NCI-H82 (cell line): Measurements from ENCODE around the gene CDC42EP3.

Experiments used
- DNase-seq: peaks from one replicate; lab custom pipeline; 2025; lab: John Stamatoyannopoulos, UW

Gene CDC42EP3, protein sequence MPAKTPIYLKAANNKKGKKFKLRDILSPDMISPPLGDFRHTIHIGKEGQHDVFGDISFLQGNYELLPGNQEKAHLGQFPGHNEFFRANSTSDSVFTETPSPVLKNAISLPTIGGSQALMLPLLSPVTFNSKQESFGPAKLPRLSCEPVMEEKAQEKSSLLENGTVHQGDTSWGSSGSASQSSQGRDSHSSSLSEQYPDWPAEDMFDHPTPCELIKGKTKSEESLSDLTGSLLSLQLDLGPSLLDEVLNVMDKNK

DNA sequence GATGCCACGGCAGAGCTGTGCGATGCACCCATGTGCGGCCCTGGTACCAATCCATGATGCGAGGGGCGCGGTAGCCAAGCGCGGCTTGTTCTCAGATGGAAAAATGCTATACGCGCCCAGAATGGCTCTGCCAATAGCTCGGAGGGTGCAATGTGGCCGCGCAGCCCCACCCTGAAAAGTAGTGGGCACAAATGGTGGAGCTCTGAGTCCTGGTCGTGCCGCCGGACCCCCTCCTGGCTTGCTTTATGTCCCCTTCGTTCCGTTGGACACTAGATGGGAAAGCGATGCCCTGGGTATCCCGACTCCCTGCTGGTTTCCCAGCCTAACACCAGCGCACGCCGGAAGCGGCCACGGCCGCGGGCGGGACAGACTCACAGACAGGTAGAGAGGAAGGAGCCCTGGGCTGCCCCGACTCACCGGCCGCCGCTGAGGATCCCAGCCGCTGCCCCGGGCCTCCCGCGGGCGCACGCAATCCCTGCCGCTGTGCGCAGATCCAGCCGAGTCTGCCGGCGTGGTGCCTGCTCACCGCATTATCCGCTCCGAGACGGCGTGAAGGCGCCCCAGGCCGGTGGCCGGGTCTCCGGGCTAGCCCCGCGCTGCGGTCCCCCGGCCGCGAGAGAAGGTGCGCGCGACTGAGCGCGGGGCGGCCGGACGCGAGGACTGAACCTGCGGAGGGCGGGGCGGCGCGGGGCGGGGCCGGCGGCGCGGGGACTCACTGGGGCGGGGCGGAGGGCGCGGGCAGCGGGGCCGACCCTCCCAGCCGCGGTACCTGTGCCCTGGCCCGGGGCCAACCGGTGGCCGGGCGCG, at the start of gene CDC42EP3:
Gene CDC42EP3, minus strand, starts transcription at position 634 of the 807 bp plus-strand sequence. CDS start 25,055 bp downstream, outside the sequence.
- DNase-seq = peak; percentile 77

DNA sequence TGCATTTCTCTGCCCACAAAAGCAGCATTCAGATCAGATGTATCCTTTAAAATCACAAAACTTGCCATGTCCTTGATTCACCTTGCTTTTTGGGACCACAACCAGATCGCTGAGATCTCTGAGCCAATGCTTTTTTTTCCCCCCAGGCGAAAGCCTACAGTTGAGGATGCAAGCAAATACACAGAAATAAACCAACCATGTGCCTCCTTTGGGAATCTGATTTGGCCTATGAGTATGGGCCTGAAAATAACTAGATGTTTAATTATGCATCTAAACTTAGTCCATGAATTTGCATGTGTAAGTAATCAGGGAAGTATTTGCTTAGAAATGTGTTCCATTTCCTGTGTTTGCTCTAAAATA, 49.7 kb upstream of the CDC42EP3 start:
- no peak for DNase-seq

DNA sequence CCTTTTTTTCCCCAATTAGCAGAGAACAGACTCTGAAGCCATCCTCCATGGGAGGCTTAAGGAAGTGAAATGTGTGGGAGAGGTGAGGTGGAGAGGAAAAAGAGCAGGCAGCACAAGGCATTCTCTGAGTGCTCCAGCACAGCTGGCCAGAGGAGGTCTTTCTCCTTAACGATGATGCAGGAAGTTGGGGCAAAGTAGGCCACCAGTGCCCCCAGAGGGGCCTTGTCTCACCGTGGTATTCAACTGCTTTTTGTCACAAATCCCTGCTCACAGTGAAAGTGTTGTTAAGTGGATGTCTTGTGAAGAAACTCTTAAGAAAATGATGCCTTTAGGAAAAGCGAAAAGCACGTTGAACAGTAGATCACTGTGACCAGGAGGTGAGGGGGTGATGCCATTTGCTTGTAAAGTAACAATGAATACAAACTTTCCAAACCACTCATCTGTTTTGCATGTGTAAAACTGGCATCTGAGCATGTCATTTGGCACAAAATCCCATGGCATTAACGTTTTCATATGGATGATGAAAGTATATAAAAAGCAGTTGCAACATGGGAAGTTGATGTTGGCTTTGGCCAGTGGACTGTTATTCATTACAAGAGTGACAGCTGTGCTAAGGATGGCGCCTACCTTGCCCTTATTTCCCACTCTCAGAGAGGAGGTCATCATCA, 49.2 kb upstream of the CDC42EP3 start:
- DNase-seq = no peak

DNA sequence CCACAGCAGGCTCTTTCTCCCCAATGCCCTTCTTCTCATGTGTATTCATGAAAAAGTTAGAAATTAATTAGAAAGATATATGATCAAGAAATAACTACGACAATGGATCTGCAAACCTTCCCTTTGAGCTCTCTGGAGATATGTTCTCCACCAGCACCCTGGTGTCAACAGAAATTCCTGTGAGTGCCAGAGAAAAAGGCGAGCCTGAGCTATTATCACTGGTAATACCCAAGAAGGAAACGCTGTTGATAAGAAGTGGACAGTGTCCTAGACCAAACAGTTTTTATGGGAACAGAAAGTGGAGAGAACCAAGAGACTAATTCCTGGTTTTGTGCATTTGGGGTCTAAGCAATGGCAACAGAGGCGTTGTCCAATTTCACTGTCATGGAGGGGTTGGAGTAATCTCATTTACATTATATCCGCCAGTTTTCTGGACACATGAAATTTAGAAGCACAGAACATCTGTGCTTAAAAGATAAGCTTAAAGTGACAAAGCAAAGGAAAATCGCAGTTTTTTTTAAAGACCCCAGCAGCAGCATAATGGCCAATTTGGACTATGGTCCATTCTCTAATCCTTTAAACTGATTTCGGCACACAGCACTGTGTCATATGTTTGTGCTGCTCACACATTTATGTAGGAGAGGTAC, 47.2 kb upstream of the CDC42EP3 start:
- no peak for DNase-seq

DNA sequence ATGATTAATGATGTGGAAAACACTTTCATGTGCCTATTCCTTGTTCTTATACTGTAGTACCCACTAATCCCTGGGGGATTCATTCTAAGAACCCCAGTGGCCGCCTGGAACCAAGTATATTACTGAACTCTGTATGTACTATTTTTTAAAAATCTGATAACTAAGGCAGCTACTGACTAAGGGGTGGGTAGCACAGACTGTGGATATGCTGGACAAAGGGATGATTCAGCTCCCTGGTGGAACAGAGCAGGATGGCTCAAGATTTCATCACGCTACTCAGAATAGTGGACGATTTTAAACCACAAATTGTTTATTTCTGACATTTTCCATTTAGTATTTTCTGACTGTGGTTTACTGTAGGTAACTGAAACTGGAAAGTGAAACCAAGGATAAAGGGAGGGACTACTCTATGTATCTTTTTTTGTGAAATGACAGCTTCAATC, 41.8 kb upstream of the CDC42EP3 start:
- DNase-seq = no peak

DNA sequence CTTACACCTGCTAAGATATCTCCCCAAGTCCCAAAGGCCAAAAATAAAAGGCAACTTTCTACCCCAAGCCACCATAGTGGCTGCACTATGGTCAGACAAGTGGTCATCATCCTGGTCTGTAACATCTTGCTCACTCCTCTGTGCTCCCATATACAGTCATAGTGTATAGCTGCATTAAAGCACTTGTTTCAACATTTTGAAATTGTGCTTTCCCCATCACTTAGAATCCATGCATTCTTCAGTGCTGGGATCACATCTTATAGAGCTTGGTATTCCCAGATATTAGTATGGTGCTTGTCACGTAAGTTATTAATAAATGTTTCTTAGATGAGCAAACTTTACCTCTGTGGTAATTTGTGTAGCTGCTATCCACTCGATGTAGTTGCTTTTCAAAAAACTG, 40.4 kb upstream of the CDC42EP3 start:
- DNase-seq = no peak

DNA sequence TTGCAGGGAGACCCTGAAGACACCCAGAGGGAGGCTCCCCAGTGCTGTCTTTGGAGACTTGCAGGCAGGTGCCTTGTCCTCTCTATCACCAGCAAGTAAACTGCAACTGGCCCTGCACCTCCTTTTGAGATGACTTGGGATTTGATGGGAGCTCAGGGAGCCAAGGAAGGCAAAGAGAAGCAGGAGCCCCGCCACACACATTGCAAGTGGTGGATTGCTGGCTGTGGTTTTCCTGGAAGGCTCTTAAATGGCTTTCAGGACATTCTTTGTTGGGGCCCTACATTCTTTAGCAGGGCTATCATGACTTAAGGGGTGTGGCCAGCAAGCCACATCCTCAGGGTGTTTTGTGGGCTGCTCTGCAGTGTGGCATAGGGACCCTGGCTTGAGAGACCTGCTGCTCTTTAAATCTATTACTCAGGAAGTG, 39.9 kb upstream of the CDC42EP3 start:
- no peak for DNase-seq

DNA sequence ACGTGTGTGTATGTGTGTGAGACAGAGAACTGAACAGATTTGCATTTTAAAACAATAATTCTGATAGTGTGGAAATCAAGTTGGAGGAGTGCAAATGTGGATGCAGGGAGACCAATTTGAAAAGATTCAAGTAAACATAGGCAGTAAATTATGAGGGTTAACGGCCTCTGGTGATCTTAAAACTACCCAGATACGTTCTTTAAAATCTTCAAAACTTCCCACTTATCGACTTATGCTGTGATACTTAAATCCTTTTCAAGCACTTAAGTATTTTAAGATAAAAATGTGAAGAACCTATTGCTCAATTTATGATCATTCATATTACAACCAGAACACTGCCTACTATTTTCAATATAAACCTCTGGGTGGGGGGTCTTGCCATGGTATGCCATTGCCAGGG, 37.7 kb upstream of the CDC42EP3 start:
- DNase-seq = no peak

DNA sequence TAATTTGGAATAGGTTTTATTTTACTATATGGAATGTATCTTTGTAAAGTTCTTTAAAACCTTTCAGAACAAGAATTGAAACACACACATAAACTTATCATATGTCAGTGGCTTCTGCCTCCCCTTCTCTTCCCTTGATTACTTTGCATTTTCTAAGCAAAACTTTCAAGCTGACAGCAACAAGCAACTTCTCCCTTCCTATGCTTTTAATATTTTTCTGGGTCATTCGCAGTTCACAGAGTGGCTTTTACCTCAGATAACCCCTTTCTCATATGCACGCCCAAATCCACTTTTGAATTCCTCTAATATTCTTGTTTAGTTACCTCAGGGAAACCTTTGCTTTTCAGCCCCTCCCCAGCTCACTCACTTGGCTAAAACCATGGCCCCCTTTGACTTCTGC, 36.7 kb upstream of the CDC42EP3 start:
- no peak for DNase-seq

DNA sequence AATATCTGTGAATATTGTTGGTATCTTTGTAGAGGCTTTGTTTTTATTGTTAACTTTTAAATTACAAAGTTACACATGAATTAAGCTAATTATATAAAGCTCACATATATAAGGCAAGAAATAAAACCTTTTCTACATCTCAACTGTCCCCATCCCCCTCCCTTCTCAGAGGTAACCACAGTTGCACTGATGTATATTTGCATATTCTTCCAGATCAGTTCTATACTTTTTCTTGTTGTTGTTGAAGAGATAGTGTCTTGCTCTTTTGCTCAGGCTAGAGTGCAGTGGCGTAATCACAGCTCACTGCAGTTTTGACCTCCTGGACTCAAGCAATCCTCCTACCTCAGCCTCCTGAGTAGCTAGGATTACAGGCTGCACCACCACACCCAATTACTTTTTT, 36.0 kb upstream of the CDC42EP3 start:
- DNase-seq = no peak

DNA sequence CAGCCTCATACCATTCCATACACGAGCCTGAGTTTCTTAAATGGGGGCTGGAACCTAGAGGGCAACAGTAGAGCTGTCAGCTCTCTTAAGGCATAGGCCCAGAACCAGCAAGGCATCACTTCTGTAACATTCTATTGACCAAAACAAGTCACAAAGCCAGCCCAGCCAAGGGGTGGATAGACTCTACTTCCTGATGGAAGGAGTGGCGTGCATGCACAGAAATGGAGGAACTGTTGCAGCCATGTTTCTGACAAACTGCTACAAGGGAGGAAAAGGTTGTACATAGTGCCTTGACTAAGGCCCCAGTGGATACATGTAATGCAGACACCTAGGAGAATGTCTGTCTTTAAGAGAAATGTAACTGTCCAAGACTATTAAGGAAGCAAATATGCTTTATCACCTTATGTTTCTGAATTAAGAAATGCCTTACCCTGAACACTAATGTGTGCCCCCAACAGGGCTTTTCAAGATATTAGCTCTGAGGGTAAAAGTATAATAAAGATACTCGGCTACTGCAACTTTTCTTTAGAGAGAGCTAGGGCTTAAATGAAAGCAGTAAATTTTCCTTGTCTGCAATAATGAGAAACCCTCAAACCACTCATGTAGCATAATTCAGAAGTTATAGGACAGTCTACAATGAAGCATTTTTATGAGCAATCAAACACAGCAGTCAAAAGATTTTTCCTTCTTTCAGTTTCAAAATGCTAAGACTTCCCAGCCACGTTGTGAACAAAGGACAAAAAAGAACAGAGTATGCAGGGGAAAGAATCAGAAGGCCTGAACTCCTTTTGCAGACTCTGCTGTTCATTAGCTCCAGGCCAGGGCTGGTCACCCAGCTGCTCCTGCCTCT, 35.1 kb upstream of the CDC42EP3 start:
- no peak for DNase-seq

DNA sequence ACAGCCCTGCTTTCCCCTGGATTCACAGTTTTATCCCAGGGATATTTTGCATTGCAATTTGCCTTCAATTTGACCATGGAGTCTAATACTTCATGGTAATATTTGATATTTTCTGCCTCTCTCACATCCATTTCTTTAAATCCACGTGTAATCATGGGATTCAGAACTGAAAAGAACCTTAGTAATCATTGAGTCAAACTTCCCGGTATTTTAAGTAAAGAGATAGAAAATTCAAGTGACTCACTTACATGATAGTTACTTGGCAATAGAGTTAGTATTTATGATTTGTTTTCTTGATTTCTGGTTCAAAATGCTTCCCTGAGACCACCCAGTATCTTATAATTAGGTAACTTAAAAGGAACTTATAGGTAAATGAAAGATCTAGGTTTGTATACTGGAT, 33.7 kb upstream of the CDC42EP3 start:
- DNase-seq = no peak

DNA sequence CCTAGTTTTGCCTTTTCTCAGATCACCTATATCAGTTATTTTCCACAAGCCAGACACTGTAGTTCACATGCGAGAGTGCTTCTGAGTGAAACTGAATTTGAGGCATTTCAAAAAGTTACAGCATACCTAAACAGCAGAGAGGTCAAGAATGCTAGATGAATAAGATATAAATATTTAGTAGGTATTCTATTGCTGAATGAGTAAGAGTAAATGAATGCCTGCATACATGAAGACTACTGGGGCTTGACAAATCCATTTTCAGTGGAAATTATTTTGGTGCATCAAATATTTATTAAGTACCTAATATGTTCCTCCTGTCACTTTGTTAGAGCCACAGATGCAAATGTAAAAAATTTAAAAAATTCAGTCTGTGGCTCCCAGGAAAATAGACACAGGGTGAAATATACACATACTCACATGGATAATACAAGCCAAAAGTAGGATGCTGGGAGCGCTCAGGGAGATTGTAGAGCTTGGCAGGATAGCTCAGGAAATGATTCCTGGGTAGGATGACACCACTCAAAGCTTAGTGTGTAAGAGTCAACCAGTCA, 27.6 kb upstream of the CDC42EP3 start:
- no peak for DNase-seq

DNA sequence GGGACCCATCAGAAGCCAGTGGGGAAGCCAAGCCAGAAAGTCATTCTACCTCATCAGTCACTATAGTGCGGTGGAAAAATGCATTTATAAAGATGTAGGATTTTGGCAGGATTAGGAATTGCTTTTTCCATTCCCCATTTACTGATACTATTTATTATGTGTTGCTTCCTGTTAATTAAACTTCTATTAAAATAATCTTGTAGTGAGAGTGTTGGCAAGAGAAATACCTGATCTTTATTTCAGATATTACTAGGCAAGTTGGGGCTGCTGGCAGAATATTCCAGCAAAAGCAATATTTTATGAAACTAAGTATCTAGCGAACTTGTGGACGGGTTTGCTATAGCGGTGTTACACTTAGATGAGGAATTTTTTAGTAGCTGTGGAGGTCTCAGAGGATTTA, 23.9 kb upstream of the CDC42EP3 start:
- no peak for DNase-seq

DNA sequence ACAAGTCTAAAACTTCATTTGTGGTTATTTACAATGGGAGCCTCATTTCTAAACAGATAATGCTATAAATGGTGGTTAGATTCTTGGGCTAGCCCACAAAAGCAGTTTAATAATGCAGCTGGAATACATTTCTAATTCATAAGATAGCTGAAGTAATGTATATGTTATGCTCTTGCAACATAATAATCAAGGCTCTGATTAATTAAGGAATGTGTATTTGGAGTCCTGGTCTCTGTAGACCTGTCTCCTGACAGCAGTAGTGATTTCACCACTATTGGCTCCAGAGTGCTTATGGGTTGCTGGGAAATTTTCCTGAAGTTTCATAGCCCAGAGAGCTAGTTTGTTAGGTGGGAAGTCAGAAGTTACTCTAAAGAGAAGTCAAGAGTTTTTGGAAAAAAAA, 21.3 kb upstream of the CDC42EP3 start:
- DNase-seq = no peak

DNA sequence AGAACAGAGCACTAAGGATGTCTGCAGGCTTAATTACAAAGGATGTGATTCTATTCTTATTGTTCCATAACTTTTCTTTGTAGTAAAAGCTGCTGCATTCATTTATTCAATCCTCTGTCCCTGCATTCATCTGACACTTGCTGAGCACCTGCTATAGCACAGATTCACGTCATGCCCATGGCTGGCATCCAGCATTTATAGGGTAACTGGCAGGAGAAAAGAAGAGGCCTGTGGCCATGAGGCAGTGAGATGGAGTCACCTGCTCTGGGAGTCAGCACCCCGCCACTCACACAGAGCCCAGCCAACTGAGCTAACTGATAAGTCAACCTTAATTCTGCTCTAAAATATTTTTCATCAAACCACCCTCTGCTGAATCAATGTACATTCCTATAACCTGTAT, 18.3 kb upstream of the CDC42EP3 start:
- no peak for DNase-seq

DNA sequence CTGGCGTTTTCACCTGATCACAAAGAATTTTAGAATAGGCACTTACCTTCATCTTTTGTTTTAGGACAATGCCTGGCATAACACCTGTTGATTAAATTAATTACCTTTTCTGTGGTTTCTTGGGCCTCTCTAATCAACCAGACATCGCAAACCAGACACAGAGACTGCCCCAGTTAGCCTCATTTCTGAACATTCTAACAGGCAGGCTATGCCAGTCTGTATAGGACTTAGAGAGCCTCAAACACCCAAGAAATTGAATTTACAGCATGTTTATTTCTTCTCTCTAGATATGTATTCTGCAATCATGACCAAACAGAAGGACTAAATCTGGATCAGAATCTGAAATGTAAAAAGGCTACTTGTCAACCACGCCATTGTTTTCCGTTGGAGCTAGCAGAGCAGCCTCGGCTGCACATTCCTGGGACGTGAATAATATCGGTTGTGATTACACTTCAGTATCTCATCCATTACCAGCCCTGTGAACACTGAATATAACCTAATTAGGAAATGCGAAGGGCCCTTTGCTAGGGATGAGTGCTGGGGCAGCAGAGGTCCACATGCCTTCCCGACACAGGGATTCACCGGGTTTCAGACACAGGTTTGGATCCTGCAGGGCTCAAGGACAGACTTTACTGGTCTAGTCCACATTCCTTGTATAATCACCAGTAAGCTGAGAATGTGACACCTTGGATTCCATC, 17.5 kb upstream of the CDC42EP3 start:
- DNase-seq = no peak

DNA sequence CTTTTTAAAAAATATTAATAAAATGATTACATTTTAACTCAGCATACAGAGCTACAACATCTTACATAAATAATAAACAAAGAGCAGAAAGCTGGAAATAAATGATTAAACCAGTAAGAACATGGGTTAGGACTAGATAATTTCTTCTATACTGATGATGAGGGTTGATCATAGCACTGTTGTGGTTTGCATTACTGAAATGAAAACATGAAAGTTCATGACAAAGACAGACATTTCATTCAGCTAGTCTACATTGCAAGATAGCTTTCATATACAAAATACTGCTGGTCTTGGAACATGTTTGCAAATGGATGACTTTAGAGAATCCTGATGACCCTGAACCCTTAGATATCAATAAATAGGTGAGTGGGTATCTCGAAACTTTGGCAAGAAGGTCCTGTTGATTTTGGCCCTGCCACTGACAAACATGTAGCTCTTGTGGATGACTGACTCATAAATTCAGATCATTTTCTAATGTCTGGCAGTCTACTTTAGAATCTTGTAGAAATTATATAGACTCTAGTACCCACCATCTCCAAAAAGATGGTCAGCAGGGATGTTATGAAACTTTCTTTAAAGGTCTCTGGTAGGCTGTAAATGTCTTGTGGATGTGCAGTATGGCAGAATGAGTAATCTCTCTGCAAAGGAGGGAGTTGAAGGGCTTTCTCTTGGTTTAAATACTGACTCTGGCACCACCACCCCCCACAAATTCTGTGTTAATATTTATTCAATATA, 15.5 kb upstream of the CDC42EP3 start:
- DNase-seq = no peak

DNA sequence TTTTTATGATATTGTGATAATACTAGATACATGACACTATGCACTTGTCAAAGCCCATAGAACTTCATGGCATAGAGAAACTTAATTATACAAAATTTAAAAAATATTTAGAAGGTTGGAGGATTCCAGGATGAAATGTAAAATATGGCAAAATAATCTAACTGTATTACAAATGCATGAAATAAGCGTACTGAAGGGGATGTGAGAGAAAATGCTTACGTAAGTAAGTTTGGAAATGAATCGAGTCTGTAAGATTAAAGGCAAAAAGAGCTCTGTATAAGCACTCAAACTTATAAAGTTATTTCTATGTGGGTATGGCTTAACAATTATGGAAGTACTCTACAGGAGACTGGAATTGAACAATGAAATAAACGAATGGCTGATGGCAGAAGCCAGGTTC, 13.4 kb upstream of the CDC42EP3 start:
- no peak for DNase-seq
